ENCODE results near the gene TMEM232. TPM values are rescaled to one million over a fixed set of nuclear protein-coding genes. Genes with fewer than 3 reads are reported as not detected.

Gene TMEM232
- polyA plus RNA-seq, 1 donor (not counting 4 experiments of a cell fraction or from before 2014, with no cell fraction given), result 1.00 TPM

GRCh38 chr5:110525762-110526161 is 200.7 kb downstream of the TMEM232 start:
- Histone ChIP-seq H3K4me3 (ENCODE audit: control insufficient read depth in 2 of 3, extremely low read depth in 1 of 3, insufficient read depth in 2 of 3, low read depth in 1 of 3, low read length in 3 of 3) (no peak overlapping the region), H3K36me3 (ENCODE audit: control insufficient read depth in 2 of 2, extremely low read depth in 1 of 2, insufficient read depth in 2 of 2, low read length in 2 of 2) (no peaks in the 10 kb centered on the region), H3K9me1 (ENCODE audit: control insufficient read depth, extremely low read depth, insufficient read depth, low read length) (no peaks in the 10 kb centered on the region), H3K4me2 (ENCODE audit: control insufficient read depth, extremely low read depth, insufficient read depth, low read depth, low read length) (no peak overlapping the region), H4K20me1 (ENCODE audit: control insufficient read depth, extremely low read depth, insufficient read depth, low read length) (no peaks in the 10 kb centered on the region), H3K27me3 (ENCODE audit: control insufficient read depth, extremely low read depth, insufficient read depth, low read length) (no peaks in the 10 kb centered on the region), H3K4me1 (ENCODE audit: control insufficient read depth, extremely low read depth, insufficient read depth, low read length) (no peaks in the 10 kb centered on the region), H3K79me2 (ENCODE audit: control insufficient read depth, insufficient read depth, low read length) (no peaks in the 10 kb centered on the region), H3K27ac (ENCODE audit: control insufficient read depth, insufficient read depth, low read length) (no peak overlapping the region), H3K9ac (ENCODE audit: control insufficient read depth, extremely low read depth, insufficient read depth, low read length) (no peak overlapping the region), H3K9me3 (ENCODE audit: control insufficient read depth, low read depth, low read length) (no peaks in the 10 kb centered on the region), H2AFZ (ENCODE audit: control insufficient read depth, low read length) (no peak overlapping the region)
- DNase-seq (ENCODE audit: low read depth, low spot score), result no peak
- no peak for FAIRE-seq
- dilution Hi-C loops (cut with MboI; ENCODE audit: extremely low pct_ligation_motif_present, low sequenced_read_pairs), result no loop called here
- no peak for TF ChIP-seq EZH2 (IDR thresholded peaks at IDR 0.05; ENCODE audit: low read length)
- TF ChIP-seq, protein P1, sequence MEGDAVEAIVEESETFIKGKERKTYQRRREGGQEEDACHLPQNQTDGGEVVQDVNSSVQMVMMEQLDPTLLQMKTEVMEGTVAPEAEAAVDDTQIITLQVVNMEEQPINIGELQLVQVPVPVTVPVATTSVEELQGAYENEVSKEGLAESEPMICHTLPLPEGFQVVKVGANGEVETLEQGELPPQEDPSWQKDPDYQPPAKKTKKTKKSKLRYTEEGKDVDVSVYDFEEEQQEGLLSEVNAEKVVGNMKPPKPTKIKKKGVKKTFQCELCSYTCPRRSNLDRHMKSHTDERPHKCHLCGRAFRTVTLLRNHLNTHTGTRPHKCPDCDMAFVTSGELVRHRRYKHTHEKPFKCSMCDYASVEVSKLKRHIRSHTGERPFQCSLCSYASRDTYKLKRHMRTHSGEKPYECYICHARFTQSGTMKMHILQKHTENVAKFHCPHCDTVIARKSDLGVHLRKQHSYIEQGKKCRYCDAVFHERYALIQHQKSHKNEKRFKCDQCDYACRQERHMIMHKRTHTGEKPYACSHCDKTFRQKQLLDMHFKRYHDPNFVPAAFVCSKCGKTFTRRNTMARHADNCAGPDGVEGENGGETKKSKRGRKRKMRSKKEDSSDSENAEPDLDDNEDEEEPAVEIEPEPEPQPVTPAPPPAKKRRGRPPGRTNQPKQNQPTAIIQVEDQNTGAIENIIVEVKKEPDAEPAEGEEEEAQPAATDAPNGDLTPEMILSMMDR (optimal IDR thresholded peaks at IDR 0.05 in 1 of 3, IDR thresholded peaks at IDR 0.05 in 1 of 3, conservative IDR thresholded peaks at IDR 0.05 in 1 of 3; ENCODE audit: extremely low read depth in 1 of 3, insufficient read depth in 2 of 3, low read length in 3 of 3), result no peak

- H3K27me3 ChIP-seq (ENCODE audit: control insufficient read depth, extremely low read depth, insufficient read depth, low read length), result no peaks in the 10 kb centered on the region
- no peak overlapping the region for H2AFZ ChIP-seq (ENCODE audit: control insufficient read depth, low read length)
- H3K27ac ChIP-seq (ENCODE audit: control insufficient read depth, insufficient read depth, low read length), result no peak overlapping the region
- H3K36me3 ChIP-seq (ENCODE audit: control insufficient read depth in 2 of 2, extremely low read depth in 1 of 2, insufficient read depth in 2 of 2, low read length in 2 of 2), result no peaks in the 10 kb centered on the region
- dilution Hi-C loops (cut with MboI; ENCODE audit: extremely low pct_ligation_motif_present, low sequenced_read_pairs), result no loop called here
- no peaks in the 10 kb centered on the region for H3K9me3 ChIP-seq (ENCODE audit: control insufficient read depth, low read depth, low read length)
- no peak overlapping the region for H3K9ac ChIP-seq (ENCODE audit: control insufficient read depth, extremely low read depth, insufficient read depth, low read length)
- DNase-seq (ENCODE audit: low read depth, low spot score) (no peak), FAIRE-seq (no peak)
- no peaks in the 10 kb centered on the region for H4K20me1 ChIP-seq (ENCODE audit: control insufficient read depth, extremely low read depth, insufficient read depth, low read length)
- H3K4me1 ChIP-seq (ENCODE audit: control insufficient read depth, extremely low read depth, insufficient read depth, low read length), result no peaks in the 10 kb centered on the region
- H3K4me3 ChIP-seq (ENCODE audit: control insufficient read depth in 2 of 3, extremely low read depth in 1 of 3, insufficient read depth in 2 of 3, low read depth in 1 of 3, low read length in 3 of 3), result no peak overlapping the region
- H3K4me2 ChIP-seq (ENCODE audit: control insufficient read depth, extremely low read depth, insufficient read depth, low read depth, low read length), result no peak overlapping the region
- no peaks in the 10 kb centered on the region for H3K79me2 ChIP-seq (ENCODE audit: control insufficient read depth, insufficient read depth, low read length)
- H3K9me1 ChIP-seq (ENCODE audit: control insufficient read depth, extremely low read depth, insufficient read depth, low read length), result no peaks in the 10 kb centered on the region
- TF ChIP-seq, protein P1 (optimal IDR thresholded peaks at IDR 0.05 in 1 of 3, IDR thresholded peaks at IDR 0.05 in 1 of 3, conservative IDR thresholded peaks at IDR 0.05 in 1 of 3; ENCODE audit: extremely low read depth in 1 of 3, insufficient read depth in 2 of 3, low read length in 3 of 3), result no peak
- TF ChIP-seq EZH2 (IDR thresholded peaks at IDR 0.05; ENCODE audit: low read length), result no peak
These were observed 209.1 kb downstream of the TMEM232 start for GRCh38 chr5:110517396-110517795.

All from keratinocyte (primary cell).